SK-N-SH (cell line): ENCODE results near the gene HAUS7. TPM values are rescaled to one million over a fixed set of nuclear protein-coding genes. Genes with fewer than 3 reads are reported as not detected.

ENCODE experiments used
- CTCF ChIA-PET: fragments of 300-600, 350-600 bp; formaldehyde crosslinking; extraction: SDS; loops from one replicate; lab custom pipeline; 2021; lab: Yijun Ruan, JAX
- POLR2A ChIA-PET: fragments of 350-600 bp; sonication (Branson Sonifier 250); formaldehyde crosslinking; extraction: SDS; loops from one replicate; lab custom pipeline; 2020; ENCODE audit warnings: antibody characterized with exemption, inconsistent platforms; lab: Yijun Ruan, JAX
- DNase-seq: peaks from one replicate; pipeline ENCODE4 v3.0.0; 2012
- H2AFZ ChIP-seq: fragments of 200-600 bp; sonication (generic); 2 replicates; pipeline ENCODE4 v1.8.1; 2016; ENCODE audit warnings: antibody characterized with exemption, mild to moderate bottlenecking, low read depth
- H3F3A ChIP-seq: fragments of 200-600 bp; sonication (generic); replicated peaks from 2 replicates; pipeline ENCODE3; 2016; ENCODE audit warnings: antibody characterized with exemption, mild to moderate bottlenecking; ENCODE audit not compliant: insufficient read depth
- H3K27ac ChIP-seq, 2 experiments: fragments of 200-500 bp in 1 of 2; fragments of 200-600 bp in 1 of 2; sonication (Bioruptor generic) in 1 of 2; sonication (generic), shearing (Covaris generic) in 1 of 2; 2 replicates each; pipeline versions ENCODE4 v1.5.1 to v1.6.1; 2014 to 2016; ENCODE audit warnings: low read depth in 2 of 2, inconsistent platforms in 1 of 2, low read length in 1 of 2, mild to moderate bottlenecking in 1 of 2, mixed read lengths in 1 of 2
- H3K27me3 ChIP-seq: fragments of 200-600 bp; sonication (generic), shearing (Covaris generic); 2 replicates; pipeline ENCODE4 v1.6.1; 2016; ENCODE audit warnings: mixed run types; ENCODE audit not compliant: insufficient read depth
- H3K36me3 ChIP-seq, 2 experiments: fragments of 200-500 bp in 1 of 2; fragments of 200-600 bp in 1 of 2; sonication (Bioruptor generic) in 1 of 2; sonication (generic) in 1 of 2; replicated peaks in 1 of 2; 2 replicates each; pipeline versions ENCODE3 to v1.5.1; 2014 to 2016; ENCODE audit warnings: low read length in 1 of 2, mild to moderate bottlenecking in 1 of 2; ENCODE audit not compliant: insufficient read depth in 2 of 2, control insufficient read depth in 1 of 2
- H3K4me1 ChIP-seq, 2 experiments: fragments of 200-500 bp in 1 of 2; fragments of 200-600 bp in 1 of 2; sonication (Bioruptor generic) in 1 of 2; sonication (generic), shearing (Covaris generic) in 1 of 2; 2 replicates each; pipeline versions ENCODE4 v1.5.1 to v1.6.1; 2014 to 2016; ENCODE audit warnings: low read depth in 1 of 2, low read length in 1 of 2, mixed run types in 1 of 2; ENCODE audit not compliant: insufficient read depth in 2 of 2, control insufficient read depth in 1 of 2
- H3K4me2 ChIP-seq: fragments of 200-600 bp; sonication (generic), shearing (Covaris generic); 2 replicates; pipeline ENCODE4 v1.6.1; 2017; ENCODE audit warnings: mixed run types
- H3K4me3 ChIP-seq, 2 experiments: fragments of 200-500 bp in 1 of 2; fragments of 200-600 bp in 1 of 2; sonication (Bioruptor generic) in 1 of 2; sonication (generic), shearing (Covaris generic) in 1 of 2; 2 replicates each; pipeline versions ENCODE4 v1.5.1 to v1.8.1; 2014 to 2016; ENCODE audit warnings: low read depth in 2 of 2, inconsistent platforms in 1 of 2, low read length in 1 of 2, mild to moderate bottlenecking in 1 of 2, mixed read lengths in 1 of 2, moderate library complexity in 1 of 2
- H3K79me2 ChIP-seq: fragments of 200-600 bp; sonication (generic); 2 replicates; pipeline ENCODE4 v1.8.1; 2017; ENCODE audit warnings: mild to moderate bottlenecking; ENCODE audit not compliant: insufficient read depth
- H3K9ac ChIP-seq: fragments of 200-600 bp; sonication (generic); 2 replicates; pipeline ENCODE4 v1.6.1; 2017; ENCODE audit warnings: mixed run types
- H3K9me2 ChIP-seq: fragments of 200-600 bp; sonication (generic); 2 replicates; pipeline ENCODE4 v1.6.1; 2017; ENCODE audit warnings: mixed run types
- H3K9me3 ChIP-seq: fragments of 200-600 bp; sonication (generic); 2 replicates; pipeline ENCODE4 v1.6.1; 2017; ENCODE audit warnings: mixed run types, mild to moderate bottlenecking, moderate library complexity
- H4K20me1 ChIP-seq: fragments of 200-600 bp; sonication (generic); 2 replicates; pipeline ENCODE4 v1.6.1; 2017; ENCODE audit warnings: mild to moderate bottlenecking, mixed run types; ENCODE audit not compliant: insufficient read depth
- EZH2phosphoT487 ChIP-seq: fragments of 200-600 bp; sonication (generic); IDR thresholded peaks from 2 replicates; pipeline ENCODE4 v1.6.1; 2017; ENCODE audit warnings: low read depth, mixed run types, mild to moderate bottlenecking, antibody characterized with exemption, moderate library complexity, borderline replicate concordance
- FOXJ3 ChIP-seq: sonication (generic); formaldehyde crosslinking; IDR thresholded peaks from 2 replicates; pipeline ENCODE4 v1.5.1; 2020; ENCODE audit warnings: mild to moderate bottlenecking, missing genetic modification reagents
- FOXM1 ChIP-seq: IDR thresholded peaks from 2 replicates; pipeline ENCODE4 v1.4.0; 2012; ENCODE audit warnings: low read depth, mild to moderate bottlenecking
- GATA2 ChIP-seq: sonication (generic); formaldehyde crosslinking; IDR thresholded peaks from 2 replicates; pipeline ENCODE4 v1.5.0; 2020; ENCODE audit warnings: mild to moderate bottlenecking, missing genetic modification reagents
- MEF2A ChIP-seq: IDR thresholded peaks from 2 replicates; pipeline ENCODE4 v1.4.0; 2012; ENCODE audit warnings: low read depth, borderline replicate concordance
- NFIC ChIP-seq: IDR thresholded peaks from 2 replicates; pipeline ENCODE4 v1.4.0; 2012; ENCODE audit warnings: borderline replicate concordance
- POLR2AphosphoS5 ChIP-seq: IDR thresholded peaks from 2 replicates; pipeline ENCODE4 v1.6.1; 2012; ENCODE audit warnings: low read depth, low read length
- RAD21 ChIP-seq: IDR thresholded peaks from 2 replicates; pipeline ENCODE4 v1.6.1; 2012; ENCODE audit warnings: mild to moderate bottlenecking, low read length
- RCOR1 ChIP-seq: fragments of 150-350 bp; IDR thresholded peaks from 2 replicates; pipeline ENCODE4 v1.6.1; 2017; ENCODE audit warnings: antibody characterized with exemption, low read length
- RFX5 ChIP-seq: IDR thresholded peaks from 2 replicates; pipeline ENCODE4 v1.6.1; 2012; ENCODE audit warnings: mild to moderate bottlenecking, improper control_type of control experiment, low read length
- RXRA ChIP-seq: IDR thresholded peaks from 2 replicates; pipeline ENCODE4 v1.4.0; 2012; ENCODE audit warnings: low read depth, mild to moderate bottlenecking, borderline replicate concordance
- SIN3A ChIP-seq: IDR thresholded peaks from 2 replicates; pipeline ENCODE4 v1.6.1; 2012; ENCODE audit warnings: low read depth, mild to moderate bottlenecking, low read length, moderate library complexity, borderline replicate concordance
- TCF12 ChIP-seq: IDR thresholded peaks from 2 replicates; pipeline ENCODE4 v1.4.0; 2012
- WGBS: methylation state at CpG from one replicate; pipeline ENCODE4 v1.1.6; 2017; ENCODE audit warnings: low lambda C conversion rate; 5-methylcytosine and 5-hydroxymethylcytosine counted together
- polyA plus RNA-seq, 3 experiments: library from polyadenylated mRNA; depleted of rRNA; stranded (reverse); fragments of >200 nt; gene quantifications; 2 replicates each; pipeline ENCODE4 v1.2.3, GENCODE V29; 2012
- TF ChIP-seq, protein P1 (sequence below): fragments of 200-600 bp; sonication (generic); IDR thresholded peaks from 2 replicates; pipeline ENCODE4 v1.6.1; 2017; ENCODE audit warnings: antibody characterized with exemption, mild to moderate bottlenecking, moderate library complexity
- TF ChIP-seq, protein P2 (sequence below): fragments of 150-350 bp; IDR thresholded peaks from 2 replicates; pipeline ENCODE4 v1.6.1; 2017; ENCODE audit warnings: antibody characterized with exemption, low read length, low read depth, borderline replicate concordance
- TF ChIP-seq, protein P3 (sequence below): IDR thresholded peaks from 2 replicates; pipeline ENCODE4 v1.4.0; 2012; ENCODE audit warnings: low read depth
- TF ChIP-seq, protein P4 (sequence below): fragments of 150-350 bp; IDR thresholded peaks from 2 replicates; pipeline ENCODE4 v1.6.1; 2016; ENCODE audit warnings: mild to moderate bottlenecking, low read depth, low read length

Gene HAUS7
- polyA plus RNA-seq, 1 of the 3 experiments (the other 2 are of a cell fraction): 39.7 TPM

- Histone ChIP-seq H3F3A (no peaks in the 10 kb centered on the region), H3K9me2 (no peaks in the 10 kb centered on the region), H4K20me1 (no peaks in the 10 kb centered on the region), H3K4me1 (peaks cover 0 to under 1% of the 10 kb centered on the region in 2 experiments; a peak in 1 of 4 replicates), H3K36me3 (peaks cover 0 to 6% of the 10 kb centered on the region in 2 experiments), H3K9ac (no peak overlapping the region), H3K9me3 (no peaks in the 10 kb centered on the region), H3K27ac (no peak overlapping the region), H2AFZ (no peak overlapping the region), H3K4me2 (no peak overlapping the region), H3K4me3 (no peak overlapping the region), H3K27me3 (peaks cover 17% of the 10 kb centered on the region), H3K79me2 (no peaks in the 10 kb centered on the region)
- WGBS: 67% methylated on average over 16 of the region's 26 CpGs
- CTCF ChIA-PET: interaction anchor here (1.0 to 1.6 kb wide), 2 partner anchors 10 kb away, joined by 3 to 4 read pairs; no protein-coding TSS in a partner anchor
- no peak for DNase-seq
- POLR2A ChIA-PET: no interaction called here
- TF ChIP-seq MEF2A: no peak
- no peak for TF ChIP-seq FOXM1
Measured at GRCh38 chrX:153450114-153450948, 20.0 kb downstream of the HAUS7 start.

DNA sequence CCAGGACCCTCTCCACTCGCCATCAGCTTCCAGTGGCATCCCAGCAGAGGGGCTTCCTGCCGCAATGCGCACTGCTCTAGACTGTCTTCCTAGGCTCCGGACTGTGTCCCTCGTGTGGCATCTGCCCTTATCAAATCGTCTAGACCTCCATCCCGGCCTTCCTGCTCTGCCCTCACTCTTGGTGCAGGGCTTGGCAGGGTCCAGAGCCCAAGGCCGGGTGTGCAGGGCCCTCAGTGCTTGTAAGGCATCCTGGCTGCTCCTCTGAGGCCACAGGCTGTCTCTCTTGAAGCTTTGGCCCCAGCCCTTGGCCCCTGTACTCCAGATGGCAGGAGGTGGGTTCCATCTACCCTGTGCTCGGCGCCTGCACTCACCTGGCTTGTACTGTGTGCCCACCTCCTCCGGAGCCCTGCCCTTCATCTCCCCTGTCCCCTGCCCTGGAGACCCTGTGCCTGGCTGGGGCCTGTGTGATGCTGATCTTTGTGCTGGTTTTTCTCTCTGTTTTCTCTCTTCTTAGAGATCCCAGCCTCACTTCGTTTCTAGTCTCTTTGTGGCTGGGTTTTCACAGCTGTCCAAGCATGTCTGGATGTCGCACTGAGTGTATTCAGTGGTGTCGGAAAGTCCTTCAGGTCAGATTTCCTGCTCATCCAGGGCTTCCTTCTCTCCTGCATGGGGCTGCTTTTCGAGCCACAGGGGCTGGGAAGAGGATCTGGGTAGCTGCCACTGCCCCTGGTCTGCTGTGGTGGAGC, 20.8 kb downstream of the HAUS7 start:
- CTCF ChIA-PET: interaction anchor here (1.0 to 1.3 kb wide), 3 partner anchors 11 kb away, joined by 4 read pairs; no protein-coding TSS in a partner anchor
- POLR2A ChIA-PET: no interaction called here
- H3K27ac ChIP-seq: no peak overlapping the region
- no peak overlapping the region for H3K4me2 ChIP-seq
- H2AFZ ChIP-seq: no peak overlapping the region
- no peaks in the 10 kb centered on the region for H3F3A ChIP-seq
- no peak overlapping the region for H3K9ac ChIP-seq
- no peak for DNase-seq
- H3K9me2 ChIP-seq: no peaks in the 10 kb centered on the region
- peaks cover 0 to 2% of the 10 kb centered on the region in 2 experiments for H3K36me3 ChIP-seq
- no peaks in the 10 kb centered on the region for H3K4me1 ChIP-seq
- H3K9me3 ChIP-seq: no peaks in the 10 kb centered on the region
- no peaks in the 10 kb centered on the region for H4K20me1 ChIP-seq
- no peaks in the 10 kb centered on the region for H3K79me2 ChIP-seq
- H3K27me3 ChIP-seq: peaks cover 21% of the 10 kb centered on the region
- WGBS: 61% methylated on average over 6 of the region's 15 CpGs
- TF ChIP-seq, protein P1, sequence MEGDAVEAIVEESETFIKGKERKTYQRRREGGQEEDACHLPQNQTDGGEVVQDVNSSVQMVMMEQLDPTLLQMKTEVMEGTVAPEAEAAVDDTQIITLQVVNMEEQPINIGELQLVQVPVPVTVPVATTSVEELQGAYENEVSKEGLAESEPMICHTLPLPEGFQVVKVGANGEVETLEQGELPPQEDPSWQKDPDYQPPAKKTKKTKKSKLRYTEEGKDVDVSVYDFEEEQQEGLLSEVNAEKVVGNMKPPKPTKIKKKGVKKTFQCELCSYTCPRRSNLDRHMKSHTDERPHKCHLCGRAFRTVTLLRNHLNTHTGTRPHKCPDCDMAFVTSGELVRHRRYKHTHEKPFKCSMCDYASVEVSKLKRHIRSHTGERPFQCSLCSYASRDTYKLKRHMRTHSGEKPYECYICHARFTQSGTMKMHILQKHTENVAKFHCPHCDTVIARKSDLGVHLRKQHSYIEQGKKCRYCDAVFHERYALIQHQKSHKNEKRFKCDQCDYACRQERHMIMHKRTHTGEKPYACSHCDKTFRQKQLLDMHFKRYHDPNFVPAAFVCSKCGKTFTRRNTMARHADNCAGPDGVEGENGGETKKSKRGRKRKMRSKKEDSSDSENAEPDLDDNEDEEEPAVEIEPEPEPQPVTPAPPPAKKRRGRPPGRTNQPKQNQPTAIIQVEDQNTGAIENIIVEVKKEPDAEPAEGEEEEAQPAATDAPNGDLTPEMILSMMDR: no peak
- TF ChIP-seq RAD21 (no peak), POLR2AphosphoS5 (no peak), EZH2phosphoT487 (no peak), GATA2 (no peak), RFX5 (no peak), RXRA (no peak), SIN3A (no peak), NFIC (no peak), TCF12 (no peak), FOXJ3 (CRISPR knock-in tag) (no peak), RCOR1 (no peak)
- TF ChIP-seq, protein P2, sequence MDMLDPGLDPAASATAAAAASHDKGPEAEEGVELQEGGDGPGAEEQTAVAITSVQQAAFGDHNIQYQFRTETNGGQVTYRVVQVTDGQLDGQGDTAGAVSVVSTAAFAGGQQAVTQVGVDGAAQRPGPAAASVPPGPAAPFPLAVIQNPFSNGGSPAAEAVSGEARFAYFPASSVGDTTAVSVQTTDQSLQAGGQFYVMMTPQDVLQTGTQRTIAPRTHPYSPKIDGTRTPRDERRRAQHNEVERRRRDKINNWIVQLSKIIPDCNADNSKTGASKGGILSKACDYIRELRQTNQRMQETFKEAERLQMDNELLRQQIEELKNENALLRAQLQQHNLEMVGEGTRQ: no peak
- TF ChIP-seq, protein P3, sequence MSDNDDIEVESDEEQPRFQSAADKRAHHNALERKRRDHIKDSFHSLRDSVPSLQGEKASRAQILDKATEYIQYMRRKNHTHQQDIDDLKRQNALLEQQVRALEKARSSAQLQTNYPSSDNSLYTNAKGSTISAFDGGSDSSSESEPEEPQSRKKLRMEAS: no peak
- TF ChIP-seq, protein P4, sequence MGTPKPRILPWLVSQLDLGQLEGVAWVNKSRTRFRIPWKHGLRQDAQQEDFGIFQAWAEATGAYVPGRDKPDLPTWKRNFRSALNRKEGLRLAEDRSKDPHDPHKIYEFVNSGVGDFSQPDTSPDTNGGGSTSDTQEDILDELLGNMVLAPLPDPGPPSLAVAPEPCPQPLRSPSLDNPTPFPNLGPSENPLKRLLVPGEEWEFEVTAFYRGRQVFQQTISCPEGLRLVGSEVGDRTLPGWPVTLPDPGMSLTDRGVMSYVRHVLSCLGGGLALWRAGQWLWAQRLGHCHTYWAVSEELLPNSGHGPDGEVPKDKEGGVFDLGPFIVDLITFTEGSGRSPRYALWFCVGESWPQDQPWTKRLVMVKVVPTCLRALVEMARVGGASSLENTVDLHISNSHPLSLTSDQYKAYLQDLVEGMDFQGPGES: no peak
- H3K4me3 ChIP-seq: no peak overlapping the region
